NCI-H1105 (cell line): ENCODE data around the gene OPCML.
"Not testable (repeated sequence)": the region's sequence is repeated elsewhere in the genome, so short reads cannot be mapped to it uniquely, and the experiment has no call there.

Experiments
- DNase-seq: peaks from one replicate; lab custom pipeline; 2025; lab: John Stamatoyannopoulos, UW

OPCML gene

DNA sequence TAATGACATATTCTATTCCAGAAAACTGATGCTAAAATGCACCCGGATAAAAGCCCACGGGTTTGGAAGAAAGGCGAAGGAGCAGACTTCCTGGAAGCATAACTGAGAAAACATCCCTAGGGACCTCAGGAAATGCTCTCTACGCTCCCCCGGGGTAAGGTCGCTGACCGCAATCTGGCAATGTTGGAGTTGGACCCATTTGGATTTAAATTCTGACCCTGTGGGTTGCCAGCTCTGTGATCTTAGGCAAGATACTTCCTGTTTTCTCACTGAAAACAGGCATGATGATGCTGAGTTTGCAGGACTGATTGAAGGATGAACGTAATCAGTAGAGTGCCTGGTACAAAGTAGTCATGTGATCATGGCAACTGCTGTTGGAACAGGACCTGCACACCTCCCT lies 1107.9 kb downstream of the OPCML start:
- no peak for DNase-seq

- peak; percentile 91 for DNase-seq
Observed at GRCh38 chr11:132423266-132423665, 1109.0 kb downstream of the OPCML start.

DNA sequence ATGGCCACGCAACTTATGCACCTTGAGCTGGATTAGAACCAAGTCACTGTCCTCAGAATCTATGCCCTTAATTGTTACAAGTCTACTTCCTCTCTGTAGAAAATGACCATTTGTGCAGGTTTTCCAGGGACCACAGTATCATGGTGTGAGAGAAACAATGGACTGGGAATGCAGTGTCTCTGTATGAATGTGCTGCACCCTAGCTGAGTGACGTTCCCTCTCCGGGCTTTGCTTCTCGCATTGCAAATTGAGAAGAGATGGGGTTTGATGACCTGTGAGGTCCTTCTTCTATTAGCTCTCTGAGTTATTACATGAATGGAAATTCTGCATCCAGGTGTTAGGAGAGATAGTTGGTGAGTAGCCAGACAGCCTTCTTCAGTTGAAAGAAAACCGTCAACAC lies 1109.6 kb downstream of the OPCML start:
- no peak for DNase-seq

DNA sequence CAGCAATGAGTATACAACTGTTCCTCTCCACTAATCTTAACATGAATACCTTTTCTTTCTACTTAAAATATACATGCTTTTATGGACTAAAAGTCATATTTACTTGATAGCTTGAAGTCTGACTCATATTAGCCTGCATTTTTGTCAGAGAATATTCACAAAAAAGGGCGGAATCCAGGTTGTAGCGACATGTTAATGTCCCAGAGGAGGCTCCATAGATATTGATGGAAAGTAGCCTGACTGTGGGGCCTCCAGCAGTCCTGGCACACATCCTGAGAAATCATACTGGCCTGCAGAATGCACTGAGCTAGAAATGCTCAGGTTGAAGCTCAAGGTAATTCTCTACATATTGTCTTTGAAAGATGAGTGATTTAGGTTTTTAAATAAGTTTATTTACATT lies 1110.7 kb downstream of the OPCML start:
- DNase-seq = no peak

GRCh38 chr11:132414451-132414850 lies 1117.8 kb downstream of the OPCML start:
- no peak for DNase-seq

- DNase-seq = no peak
Observed at GRCh38 chr11:132410383-132410782, 1121.9 kb downstream of the OPCML start.

DNA sequence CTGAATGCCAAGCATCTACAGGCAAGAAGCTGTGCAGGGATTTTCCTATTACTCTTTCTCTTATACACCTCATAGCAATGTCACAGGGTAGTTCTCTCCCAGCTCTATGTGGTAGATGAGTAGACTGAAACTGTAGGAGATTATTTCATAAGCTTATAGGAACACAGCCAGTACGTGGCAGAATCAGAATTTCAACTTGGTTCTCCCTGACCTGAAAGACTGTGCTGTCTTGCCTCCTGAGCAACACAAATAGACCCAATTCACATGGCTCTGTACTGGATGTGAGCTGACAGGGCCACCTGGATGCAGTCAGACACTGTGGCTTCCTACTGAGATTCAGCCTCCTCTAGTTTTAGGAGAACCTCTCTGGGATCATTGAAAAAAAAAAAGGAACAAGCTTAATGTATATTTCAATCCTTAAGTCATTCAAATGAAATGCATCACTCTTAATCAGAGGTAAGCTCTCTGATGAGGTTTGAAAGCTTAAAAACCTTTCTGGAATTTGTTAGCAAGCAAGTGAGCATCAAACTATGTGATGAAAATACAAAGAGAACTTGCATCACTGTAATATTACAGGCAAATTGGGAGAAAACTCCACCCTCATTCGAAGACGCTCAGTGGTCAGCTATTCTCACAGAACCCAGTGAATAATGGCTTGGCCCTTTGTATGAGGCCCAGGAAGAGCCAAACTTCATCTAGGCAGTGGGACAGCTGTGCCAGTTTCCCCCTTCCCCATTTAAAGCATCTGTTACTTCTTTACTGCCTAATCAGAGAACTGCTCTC lies 1122.5 kb downstream of the OPCML start:
- DNase-seq = no peak

- peak; percentile 76 for DNase-seq
Observed at GRCh38 chr11:132408877-132409276, 1123.4 kb downstream of the OPCML start.

DNA sequence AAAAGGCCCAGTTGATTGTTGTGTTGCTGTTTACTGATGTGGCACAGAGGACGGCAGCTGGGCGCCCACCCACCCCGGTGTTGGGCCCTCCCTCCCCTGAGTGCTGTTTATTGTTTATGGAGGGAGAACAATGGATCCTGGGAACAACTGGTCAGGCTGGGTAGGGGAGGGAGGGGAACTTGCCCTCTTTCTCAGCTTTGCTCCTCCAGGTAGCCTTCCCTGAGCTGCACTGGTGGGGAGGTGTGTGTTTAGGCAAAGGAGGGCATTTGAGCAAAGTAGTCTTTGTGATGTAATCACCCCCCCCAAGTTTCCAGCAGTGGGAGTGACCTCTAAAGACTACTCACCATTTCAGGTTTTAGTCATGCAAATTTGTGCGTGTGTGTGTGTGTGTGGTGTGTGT lies 1126.6 kb downstream of the OPCML start:
- peak; percentile 47 for DNase-seq

GRCh38 chr11:132402071-132402684 lies 1130.1 kb downstream of the OPCML start:
- peak; percentile 94 for DNase-seq

DNA sequence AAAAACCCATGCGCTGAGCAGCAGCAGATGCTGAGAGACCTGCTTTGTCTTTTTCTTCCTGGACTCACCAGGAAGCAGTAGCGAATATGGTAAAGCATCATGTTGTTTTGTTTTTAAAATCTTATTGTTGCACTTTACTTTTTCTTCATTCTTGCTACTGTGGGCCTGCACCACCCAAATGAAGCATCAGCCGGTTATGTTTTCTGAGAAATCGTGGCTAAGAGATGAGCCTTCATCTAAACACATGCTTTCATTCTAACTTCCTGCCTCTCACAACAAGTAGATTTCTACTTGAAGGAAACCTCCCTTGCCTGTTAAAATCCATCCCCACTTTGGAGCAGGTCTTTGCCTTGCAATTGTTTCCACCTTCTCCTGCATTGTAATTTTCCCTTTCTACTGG lies 1136.0 kb downstream of the OPCML start:
- no peak for DNase-seq

DNA sequence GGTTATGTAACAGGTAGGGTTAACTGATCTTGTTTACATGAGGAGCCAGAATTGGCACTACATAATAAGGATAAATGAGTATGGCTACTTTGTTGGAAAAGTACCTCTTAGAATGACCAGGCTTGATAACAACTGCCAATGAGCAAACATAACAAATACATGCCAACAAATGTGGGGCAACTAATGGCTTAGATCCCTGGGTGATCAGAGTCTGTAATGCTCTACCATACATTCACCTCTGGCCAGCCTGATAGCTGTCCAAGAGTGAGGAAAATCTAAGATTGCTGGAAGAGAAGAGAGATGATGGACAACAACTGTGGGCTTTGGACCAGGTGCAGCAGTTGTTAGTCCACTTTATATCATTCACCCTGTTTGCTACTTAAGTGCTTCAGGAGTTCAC lies 1136.9 kb downstream of the OPCML start:
- DNase-seq = no peak

GRCh38 chr11:132379540-132379939 lies 1152.8 kb downstream of the OPCML start:
- DNase-seq = no peak

GRCh38 chr11:132373405-132374143 lies 1158.7 kb downstream of the OPCML start:
- no peak for DNase-seq

DNA sequence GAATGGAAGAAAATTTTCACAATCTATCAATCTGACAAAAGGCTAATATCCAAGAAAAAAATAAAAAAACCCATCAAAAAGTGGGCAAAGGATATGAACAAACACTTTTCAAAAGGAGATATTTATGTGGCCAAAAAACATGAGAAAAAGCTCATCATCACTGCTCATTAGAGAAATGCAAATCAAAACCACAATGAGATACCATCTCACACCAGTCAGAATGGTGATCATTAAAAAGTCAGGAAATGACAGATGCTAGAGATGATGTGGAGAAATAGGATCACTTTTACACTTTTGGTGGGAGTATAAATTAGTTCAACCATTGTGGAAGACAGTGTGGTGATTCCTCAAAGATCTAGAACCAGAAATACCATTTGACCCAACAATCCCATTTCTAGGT lies 1162.2 kb downstream of the OPCML start:
- not testable (repeated sequence) for DNase-seq

GRCh38 chr11:132367293-132367692 lies 1165.0 kb downstream of the OPCML start:
- no peak for DNase-seq

DNA sequence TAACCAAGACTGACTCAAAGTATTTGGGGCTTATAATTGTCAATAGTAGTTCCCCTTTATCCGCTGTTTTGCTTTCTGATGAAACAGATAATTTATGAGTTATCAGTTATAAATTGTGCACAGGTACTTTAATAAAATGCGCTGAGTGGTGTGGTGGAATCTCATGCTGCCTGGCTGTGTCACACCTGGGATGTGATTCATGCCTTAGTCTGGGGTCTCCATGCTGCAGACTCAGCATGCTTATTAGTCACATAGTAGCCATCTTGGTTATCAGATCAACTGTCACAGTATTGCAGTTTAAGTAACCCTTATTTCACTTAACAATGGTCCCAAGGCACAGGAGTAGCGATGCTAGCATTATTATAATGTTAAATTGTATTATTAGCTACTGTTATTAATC lies 1166.7 kb downstream of the OPCML start:
- no peak for DNase-seq
